Measurements from ENCODE around the gene BCOR. TPM values are rescaled to one million over a fixed set of nuclear protein-coding genes. Genes with fewer than 3 reads are reported as not detected.

The BCOR gene
- total and polyA plus RNA-seq, 9 of the 15 experiments (the other 6 are each of a cell fraction or from before 2014, with no cell fraction given) = 27.5 to 113 (median 37.6) TPM

DNA sequence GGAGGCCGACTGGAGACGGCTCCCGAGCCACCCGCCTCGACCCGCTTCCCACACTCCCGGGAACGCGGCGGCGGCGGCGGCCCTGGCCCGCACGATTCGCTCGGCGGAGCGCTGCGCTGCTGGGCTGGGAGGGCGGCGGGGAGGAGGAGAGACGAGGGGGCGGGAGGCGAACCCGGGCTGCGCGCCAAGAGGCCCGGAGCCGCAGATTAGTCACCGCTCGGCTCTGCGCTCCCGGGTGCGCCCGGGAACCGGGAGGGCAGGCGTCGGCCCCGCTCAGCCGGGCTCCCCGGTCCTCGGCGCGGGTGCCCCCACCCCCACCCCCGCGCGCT, 11.2 kb upstream of the BCOR start (continued):
- TF ChIP-seq, protein P1, sequence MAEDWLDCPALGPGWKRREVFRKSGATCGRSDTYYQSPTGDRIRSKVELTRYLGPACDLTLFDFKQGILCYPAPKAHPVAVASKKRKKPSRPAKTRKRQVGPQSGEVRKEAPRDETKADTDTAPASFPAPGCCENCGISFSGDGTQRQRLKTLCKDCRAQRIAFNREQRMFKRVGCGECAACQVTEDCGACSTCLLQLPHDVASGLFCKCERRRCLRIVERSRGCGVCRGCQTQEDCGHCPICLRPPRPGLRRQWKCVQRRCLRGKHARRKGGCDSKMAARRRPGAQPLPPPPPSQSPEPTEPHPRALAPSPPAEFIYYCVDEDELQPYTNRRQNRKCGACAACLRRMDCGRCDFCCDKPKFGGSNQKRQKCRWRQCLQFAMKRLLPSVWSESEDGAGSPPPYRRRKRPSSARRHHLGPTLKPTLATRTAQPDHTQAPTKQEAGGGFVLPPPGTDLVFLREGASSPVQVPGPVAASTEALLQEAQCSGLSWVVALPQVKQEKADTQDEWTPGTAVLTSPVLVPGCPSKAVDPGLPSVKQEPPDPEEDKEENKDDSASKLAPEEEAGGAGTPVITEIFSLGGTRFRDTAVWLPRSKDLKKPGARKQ (CRISPR knock-in tag; IDR thresholded peaks at IDR 0.05) = no peak
- TF ChIP-seq KLF10 (CRISPR knock-in tag; IDR thresholded peaks at IDR 0.05) (no peak), ZNF668 (CRISPR knock-in tag; IDR thresholded peaks at IDR 0.05) (no peak), U2AF2 (optimal IDR thresholded peaks at IDR 0.05; ENCODE audit: low read depth, low read length) (no peak), ILF3 (IDR thresholded peaks at IDR 0.05; ENCODE audit: borderline replicate concordance) (no peak), PTRF (tag; IDR thresholded peaks at IDR 0.05) (no peak), RAD51 (IDR thresholded peaks at IDR 0.05; ENCODE audit: borderline replicate concordance, low read depth) (no peak), MYC (IDR thresholded peaks at IDR 0.05; ENCODE audit: low read depth, low read length) (no peak), MYC (CRISPR knock-in tag; IDR thresholded peaks at IDR 0.05; ENCODE audit: borderline replicate concordance, low read depth) (no peak), ZEB2 (IDR thresholded peaks at IDR 0.05) (no peak), EHMT2 (IDR thresholded peaks at IDR 0.05) (no peak), CBX1 (IDR thresholded peaks at IDR 0.05; ENCODE audit: low read depth) (no peak; the same call in none of the 2 replicates), NCOR1 (IDR thresholded peaks at IDR 0.05) (0 out of 2 replicates have a peak, but pooled peaks have one; percentile 33), GABPB1 (CRISPR knock-in tag; IDR thresholded peaks at IDR 0.05) (no peak; the same call in 1 of the 2 replicates)
- TF ChIP-seq, protein P2, sequence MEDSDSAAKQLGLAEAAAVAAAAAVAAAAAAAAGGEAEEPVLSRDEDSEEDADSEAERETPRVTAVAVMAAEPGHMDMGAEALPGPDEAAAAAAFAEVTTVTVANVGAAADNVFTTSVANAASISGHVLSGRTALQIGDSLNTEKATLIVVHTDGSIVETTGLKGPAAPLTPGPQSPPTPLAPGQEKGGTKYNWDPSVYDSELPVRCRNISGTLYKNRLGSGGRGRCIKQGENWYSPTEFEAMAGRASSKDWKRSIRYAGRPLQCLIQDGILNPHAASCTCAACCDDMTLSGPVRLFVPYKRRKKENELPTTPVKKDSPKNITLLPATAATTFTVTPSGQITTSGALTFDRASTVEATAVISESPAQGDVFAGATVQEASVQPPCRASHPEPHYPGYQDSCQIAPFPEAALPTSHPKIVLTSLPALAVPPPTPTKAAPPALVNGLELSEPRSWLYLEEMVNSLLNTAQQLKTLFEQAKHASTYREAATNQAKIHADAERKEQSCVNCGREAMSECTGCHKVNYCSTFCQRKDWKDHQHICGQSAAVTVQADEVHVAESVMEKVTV (CRISPR knock-in tag; IDR thresholded peaks at IDR 0.05) = no peak
- TF ChIP-seq, protein P3, sequence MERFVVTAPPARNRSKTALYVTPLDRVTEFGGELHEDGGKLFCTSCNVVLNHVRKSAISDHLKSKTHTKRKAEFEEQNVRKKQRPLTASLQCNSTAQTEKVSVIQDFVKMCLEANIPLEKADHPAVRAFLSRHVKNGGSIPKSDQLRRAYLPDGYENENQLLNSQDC (CRISPR knock-in tag; IDR thresholded peaks at IDR 0.05) = no peak
- TF ChIP-seq, protein P4, sequence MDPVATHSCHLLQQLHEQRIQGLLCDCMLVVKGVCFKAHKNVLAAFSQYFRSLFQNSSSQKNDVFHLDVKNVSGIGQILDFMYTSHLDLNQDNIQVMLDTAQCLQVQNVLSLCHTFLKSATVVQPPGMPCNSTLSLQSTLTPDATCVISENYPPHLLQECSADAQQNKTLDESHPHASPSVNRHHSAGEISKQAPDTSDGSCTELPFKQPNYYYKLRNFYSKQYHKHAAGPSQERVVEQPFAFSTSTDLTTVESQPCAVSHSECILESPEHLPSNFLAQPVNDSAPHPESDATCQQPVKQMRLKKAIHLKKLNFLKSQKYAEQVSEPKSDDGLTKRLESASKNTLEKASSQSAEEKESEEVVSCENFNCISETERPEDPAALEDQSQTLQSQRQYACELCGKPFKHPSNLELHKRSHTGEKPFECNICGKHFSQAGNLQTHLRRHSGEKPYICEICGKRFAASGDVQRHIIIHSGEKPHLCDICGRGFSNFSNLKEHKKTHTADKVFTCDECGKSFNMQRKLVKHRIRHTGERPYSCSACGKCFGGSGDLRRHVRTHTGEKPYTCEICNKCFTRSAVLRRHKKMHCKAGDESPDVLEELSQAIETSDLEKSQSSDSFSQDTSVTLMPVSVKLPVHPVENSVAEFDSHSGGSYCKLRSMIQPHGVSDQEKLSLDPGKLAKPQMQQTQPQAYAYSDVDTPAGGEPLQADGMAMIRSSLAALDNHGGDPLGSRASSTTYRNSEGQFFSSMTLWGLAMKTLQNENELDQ (CRISPR knock-in tag; IDR thresholded peaks at IDR 0.05; ENCODE audit: borderline replicate concordance) = no peak
- TF ChIP-seq, protein P5, sequence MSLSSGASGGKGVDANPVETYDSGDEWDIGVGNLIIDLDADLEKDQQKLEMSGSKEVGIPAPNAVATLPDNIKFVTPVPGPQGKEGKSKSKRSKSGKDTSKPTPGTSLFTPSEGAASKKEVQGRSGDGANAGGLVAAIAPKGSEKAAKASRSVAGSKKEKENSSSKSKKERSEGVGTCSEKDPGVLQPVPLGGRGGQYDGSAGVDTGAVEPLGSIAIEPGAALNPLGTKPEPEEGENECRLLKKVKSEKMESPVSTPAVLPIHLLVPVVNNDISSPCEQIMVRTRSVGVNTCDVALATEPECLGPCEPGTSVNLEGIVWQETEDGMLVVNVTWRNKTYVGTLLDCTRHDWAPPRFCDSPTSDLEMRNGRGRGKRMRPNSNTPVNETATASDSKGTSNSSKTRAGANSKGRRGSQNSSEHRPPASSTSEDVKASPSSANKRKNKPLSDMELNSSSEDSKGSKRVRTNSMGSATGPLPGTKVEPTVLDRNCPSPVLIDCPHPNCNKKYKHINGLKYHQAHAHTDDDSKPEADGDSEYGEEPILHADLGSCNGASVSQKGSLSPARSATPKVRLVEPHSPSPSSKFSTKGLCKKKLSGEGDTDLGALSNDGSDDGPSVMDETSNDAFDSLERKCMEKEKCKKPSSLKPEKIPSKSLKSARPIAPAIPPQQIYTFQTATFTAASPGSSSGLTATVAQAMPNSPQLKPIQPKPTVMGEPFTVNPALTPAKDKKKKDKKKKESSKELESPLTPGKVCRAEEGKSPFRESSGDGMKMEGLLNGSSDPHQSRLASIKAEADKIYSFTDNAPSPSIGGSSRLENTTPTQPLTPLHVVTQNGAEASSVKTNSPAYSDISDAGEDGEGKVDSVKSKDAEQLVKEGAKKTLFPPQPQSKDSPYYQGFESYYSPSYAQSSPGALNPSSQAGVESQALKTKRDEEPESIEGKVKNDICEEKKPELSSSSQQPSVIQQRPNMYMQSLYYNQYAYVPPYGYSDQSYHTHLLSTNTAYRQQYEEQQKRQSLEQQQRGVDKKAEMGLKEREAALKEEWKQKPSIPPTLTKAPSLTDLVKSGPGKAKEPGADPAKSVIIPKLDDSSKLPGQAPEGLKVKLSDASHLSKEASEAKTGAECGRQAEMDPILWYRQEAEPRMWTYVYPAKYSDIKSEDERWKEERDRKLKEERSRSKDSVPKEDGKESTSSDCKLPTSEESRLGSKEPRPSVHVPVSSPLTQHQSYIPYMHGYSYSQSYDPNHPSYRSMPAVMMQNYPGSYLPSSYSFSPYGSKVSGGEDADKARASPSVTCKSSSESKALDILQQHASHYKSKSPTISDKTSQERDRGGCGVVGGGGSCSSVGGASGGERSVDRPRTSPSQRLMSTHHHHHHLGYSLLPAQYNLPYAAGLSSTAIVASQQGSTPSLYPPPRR (CRISPR knock-in tag; IDR thresholded peaks at IDR 0.05; ENCODE audit: borderline replicate concordance) = no peak
